Fibroblast of skin of right biceps (primary cell): ENCODE measurements around the gene DDX41.
A peak's percentile ranks its signal among the peaks of the same experiment; 100 is the strongest.
"Not testable (repeated sequence)": the region's sequence is repeated elsewhere in the genome, so short reads cannot be mapped to it uniquely, and the experiment has no call there.

Experiments used
- DNase-seq: peaks from one replicate; pipeline ENCODE4 v3.0.0-alpha.2; 2013

The DDX41 gene

DNA sequence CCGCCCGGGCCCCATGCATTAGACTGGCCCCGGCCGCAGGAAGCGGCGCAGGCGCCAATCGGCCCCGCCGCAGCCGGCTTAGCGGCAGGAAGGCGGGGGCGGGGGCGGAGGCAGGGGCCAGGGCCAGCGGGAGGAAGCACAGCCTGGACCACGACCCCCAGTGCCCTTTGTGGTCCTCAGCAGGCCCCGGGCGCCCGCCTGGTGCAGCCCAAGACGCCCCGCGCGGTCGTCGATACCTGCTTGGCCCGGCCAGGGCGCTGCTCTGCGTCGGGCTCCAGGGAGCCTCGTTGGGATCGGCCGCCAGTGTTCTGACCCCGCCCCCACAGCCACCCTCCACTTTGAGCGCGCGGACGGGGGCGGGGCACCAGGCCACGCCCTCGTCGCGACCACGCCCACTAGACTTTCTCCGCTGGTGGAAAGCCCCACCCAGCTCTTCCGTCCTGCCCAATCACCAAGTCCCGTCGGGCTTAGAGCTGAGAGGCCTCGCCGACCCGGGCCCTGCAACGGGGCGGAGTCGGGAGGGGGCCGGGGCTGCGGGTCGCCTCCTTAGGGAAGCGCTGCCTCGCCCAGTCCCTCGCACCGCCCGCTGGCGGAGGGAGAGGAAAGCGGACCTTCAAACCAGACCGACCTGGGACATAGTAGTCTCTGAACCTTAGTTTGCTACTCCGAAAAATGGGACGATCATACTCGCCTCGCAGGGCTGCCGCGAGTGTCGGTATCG lies 19.3 kb downstream of the DDX41 start, which contains the start of gene PDLIM7:
Gene PDLIM7, minus strand, starts transcription at position 313 of the 721 bp plus-strand sequence. CDS start 1,092 bp downstream, outside the sequence.
- DNase-seq = peak; percentile 98

DNA sequence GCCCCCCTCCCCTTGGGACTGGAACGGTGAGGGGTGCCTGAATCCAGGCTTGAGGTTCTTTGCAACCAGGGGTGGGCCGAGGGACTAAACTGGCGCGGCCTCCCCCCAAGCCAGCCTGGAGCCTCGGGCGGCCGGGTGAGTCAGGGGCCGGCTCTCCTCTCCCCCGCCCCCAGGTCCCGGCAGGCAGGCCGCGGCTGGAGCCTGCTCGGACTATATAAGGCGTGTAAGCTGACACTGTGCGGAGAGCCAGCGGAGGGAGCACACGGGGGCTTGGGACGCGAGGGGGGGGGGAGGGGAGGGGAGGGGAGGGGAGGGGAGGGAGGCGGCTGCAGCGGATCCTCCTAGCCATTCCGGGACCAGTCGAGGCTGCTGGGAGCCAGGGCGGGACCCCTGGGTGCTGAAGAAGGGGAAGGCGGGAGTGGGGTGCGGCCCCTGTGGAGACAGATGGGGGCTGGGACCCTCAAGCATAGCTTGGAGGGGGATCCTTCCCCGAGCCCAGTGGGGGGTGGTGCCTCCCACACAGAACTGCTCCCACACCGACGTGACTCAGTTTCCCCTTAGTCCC lies 20.0 kb downstream of the DDX41 start:
- DNase-seq = peak; percentile 98

DNA sequence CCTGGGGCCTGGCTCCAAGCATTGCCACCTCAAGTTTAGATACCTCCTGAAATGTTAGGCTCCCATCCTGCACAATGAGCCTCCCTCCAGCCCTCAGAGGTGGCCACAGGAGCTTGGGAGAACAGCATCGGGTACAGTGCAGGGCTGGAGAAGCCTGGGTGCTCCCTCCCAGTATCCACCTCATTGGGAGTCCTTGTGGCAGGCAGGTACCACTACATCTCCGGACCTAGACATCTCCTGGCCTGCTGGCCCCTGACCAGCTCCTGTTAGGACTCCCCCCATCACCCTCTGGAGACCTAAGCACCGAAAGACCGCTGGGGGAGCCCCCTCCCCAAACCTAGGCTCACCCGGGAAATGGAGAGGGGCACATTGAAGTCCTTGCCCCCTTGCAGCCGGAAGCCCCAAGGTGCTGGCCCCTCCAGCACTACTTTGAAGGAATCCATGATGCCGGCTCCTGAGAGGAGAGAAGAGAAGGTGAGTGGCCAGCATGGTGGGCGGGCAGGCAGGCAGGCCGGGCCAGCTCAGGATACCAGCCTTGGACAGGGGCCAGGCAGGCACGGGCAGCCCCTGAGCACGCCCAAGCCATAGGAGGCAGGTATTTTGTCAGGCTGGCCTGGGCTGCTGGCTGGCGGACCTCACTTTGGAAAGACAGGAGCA lies 20.6 kb downstream of the DDX41 start:
- DNase-seq = peak; percentile 77

DNA sequence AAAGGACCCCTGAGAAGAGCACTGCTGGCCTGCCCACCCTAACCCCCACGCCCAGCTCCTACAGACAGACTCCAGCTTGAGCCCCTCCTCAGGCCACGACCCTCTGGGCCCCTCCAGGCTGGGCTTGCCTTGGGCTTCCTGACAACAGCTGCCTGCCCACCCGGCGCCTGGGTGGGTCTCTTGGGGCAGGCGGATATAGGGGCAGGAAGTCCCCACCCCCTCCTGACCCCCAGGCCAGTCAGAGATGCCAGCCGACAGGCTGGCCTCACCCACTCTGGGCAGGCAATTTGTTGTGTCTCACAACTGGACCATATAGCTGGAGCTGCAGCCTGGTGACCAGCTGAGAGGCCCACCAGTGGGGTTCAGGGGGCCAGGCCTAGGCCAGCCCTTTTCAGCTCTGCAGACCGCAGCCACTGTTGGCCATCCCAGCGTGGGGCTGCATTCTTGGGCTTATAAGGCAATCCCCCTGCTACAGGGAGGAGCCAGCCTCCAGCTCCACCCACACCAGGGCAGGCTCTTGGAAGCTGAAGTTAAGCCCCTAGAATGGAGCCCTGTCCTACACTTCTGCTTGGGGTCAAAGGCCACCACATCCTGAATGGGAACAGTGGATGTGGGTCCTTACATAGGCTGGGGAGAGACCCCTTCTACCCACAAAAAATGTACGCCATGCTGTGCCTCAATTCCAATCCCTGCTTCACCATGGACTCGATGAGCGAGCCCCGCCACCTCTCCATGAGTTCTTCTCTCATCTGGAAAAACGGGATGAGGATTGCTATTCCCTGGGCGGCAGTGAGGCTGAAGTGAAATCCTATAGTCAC lies 21.3 kb downstream of the DDX41 start:
- peak; percentile 92 for DNase-seq

DNA sequence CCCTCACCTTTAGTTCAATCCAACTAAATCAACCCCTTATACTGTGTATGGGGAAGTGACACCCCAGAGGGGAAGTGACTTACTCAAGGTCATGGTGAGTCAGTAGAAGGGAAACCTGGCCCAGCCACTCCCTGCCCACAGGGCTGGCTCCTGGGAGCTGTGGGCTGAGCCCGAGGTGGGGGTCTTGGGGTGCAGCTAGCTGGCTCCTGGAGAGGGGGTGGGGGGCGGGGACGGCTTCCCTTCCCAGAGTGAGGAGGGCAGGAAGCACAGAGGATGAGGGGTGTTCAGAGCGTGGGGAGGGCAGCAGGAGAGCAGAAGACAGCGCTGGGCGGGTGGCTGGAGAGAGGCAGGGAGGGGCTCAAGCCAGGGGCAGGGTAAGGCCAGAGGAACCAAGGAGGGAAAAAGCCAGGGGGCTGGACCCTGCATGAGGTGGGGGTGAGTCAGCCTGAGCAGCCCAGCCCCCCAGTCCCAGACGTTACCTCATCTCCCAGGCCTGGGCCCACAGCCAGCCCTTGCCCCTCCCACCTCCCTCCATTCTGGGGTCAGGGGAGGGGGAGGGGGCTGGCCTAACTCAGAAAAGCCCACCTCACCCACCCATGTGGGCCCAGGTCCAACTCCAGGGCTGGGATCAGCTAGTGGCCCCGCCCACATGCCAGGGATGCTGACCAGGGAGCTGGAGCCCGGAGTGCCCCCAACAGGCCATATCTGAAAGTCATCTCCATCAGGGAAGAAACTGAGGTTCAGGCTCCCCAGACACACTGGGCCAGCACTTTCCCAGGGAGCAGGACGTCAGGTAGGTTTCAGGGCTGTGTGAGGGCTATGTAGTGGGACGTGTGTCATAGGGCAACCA lies 22.2 kb downstream of the DDX41 start:
- peak; percentile 96 for DNase-seq

DNA sequence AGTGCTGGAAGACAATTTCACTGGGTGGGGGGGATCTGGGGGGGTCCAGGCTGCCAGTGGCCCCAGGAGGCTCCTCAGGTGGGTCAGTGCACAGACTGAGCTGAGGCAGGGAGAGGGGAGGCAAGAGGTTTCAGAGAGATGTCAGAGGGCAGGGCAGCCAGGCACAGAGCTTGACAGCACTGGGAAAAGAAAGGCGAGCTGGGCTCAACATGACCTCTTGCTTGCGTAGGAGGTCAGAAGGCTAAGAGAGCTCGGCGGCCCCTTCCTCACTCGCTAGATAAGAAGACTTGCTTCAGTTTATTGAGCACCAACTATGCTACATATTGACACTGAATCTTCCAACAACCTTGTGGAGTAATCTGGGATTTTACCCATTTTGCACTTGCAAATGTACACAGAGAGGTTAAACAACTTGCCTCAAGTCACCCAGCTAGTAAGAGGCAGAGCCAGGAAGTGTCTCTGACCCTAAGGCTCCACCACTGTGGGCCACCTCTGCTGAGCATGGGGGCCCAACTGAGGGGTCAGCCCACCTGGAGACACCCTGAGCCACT lies 22.9 kb downstream of the DDX41 start:
- no peak for DNase-seq

DNA sequence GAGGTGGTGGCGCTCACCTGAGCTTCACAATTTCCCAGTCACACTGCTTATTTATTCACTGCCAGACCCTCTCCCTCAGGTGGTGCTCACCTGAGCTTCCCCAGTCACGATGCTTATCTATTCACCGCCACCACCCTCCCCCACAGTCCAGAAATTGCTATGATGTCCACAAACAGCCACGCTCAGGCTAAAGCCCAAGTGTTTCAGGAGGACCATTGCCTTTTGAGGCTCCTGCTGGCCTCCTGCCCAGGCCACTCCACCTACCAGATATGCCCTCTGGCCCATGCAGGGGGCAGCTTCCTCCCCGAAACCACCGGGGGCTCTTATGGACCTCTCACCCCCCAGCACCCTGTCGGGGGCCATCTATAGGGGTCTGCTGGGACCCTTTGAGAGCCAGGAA lies 23.9 kb downstream of the DDX41 start:
- no peak for DNase-seq

DNA sequence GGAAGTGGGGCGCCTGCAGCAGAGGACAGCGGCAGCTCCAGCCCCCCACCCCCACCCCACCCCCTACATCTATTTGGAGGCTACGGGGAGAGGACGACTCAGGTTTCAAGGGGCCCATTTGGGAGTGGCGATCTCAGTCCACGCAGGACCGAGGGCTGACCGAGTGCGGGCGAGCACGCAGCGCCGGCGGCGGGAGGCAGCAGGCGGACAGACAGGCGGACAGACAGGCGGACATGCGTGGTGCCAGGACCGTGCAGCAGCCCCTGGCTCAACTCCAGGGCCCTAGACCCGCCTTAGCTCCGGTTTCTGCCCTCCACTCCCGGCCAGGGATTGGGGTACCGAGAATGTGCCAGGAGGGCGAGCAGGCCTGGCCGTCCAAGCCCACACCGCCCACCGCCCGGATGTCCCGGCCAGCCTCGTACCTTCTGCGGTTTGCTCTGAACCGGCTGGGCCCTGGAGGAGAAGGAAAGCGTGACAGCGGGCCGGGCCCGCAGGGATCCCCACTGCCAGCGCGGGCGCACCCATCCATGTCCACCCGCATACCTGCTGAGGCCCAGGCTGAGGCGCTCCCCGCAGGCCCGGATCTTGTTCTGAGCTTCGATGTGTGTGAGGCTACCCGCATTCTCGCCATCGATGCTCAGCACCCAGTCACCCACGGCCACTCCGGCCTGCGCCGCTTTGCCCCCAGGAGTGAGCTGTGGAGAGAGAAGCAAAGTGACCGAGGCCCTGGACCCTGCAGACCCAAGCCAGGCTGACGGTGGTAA lies 24.6 kb downstream of the DDX41 start:
- no peak for DNase-seq

DNA sequence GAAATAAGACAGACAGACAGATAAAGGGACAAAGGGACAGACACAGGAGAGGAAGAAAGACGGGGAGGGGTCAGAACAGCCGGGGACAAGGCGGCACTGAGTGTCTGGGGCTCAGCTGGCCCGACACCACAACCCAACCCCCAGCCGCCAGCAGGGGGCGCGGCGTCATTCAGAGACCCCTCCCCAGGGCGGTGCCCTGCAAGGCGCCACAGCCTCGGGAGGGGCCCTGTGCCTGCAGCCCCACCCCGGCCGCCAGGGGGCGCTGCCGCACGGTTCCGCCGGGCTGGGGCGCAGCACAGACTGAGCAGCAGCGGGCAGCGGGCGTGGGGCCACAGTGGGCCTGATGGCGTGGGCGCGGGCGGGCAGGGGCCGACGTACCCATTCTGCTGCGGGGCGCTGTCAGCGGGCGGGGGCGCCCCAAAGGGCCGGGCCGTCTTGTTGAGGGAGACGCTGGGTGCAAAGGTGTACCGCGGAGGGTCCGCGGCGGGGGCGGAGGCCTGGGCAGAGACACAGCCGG lies 25.3 kb downstream of the DDX41 start:
- DNase-seq = peak; percentile 65

DNA sequence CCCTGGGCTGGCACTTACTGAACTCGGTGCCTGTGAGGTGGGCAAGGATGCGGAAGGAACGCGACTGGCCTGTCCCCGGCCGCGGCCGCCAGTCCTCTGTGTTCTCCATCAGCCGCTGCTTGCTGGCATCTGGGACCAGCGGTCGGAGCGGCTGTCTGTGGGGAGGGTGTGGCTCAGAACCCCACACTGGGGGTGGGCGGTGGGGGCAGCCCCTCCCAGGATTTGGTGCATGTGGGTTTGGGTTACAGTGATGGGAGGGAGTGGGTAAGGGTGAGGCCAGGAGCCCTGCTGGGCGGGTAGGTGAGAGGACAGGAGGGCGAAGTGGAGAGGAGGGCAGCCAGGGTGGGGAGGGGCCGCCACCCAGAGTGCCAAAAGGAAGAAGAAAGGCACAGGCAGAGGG lies 25.8 kb downstream of the DDX41 start:
- no peak for DNase-seq

DNA sequence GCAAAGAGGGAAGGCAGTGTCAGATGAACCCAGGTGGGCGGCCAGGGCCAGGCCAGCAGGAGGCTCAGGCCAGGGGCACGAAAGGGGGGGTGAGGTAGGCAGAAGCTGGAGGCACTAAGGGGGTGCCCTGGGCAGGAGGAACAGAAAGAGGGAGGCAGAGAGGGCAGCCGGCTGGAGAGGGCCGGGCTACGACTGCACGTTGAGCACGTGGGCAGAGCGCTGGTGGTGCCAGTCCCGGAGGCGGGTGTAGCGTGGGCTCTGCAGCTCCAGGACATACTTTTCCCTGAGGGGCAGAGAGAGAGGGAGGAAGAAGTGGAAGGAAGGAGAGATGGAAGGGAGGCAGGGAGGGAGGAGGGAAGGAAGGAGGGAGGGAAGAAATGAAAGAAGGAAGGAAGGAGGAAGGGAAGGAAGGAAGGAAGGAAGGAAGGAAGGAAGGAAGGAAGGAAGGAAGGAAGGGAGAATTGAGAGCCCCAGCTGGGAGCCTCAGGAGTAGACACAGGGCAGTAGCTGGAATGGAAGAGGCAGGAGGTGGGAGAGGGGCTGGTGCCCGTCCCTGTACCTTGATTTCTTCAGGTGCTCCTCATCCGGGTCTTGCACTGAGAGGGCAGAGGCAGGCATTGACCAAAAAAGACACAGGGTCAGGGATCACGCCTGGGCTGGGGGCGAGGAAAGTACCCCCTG lies 26.3 kb downstream of the DDX41 start:
- no peak for DNase-seq

DNA sequence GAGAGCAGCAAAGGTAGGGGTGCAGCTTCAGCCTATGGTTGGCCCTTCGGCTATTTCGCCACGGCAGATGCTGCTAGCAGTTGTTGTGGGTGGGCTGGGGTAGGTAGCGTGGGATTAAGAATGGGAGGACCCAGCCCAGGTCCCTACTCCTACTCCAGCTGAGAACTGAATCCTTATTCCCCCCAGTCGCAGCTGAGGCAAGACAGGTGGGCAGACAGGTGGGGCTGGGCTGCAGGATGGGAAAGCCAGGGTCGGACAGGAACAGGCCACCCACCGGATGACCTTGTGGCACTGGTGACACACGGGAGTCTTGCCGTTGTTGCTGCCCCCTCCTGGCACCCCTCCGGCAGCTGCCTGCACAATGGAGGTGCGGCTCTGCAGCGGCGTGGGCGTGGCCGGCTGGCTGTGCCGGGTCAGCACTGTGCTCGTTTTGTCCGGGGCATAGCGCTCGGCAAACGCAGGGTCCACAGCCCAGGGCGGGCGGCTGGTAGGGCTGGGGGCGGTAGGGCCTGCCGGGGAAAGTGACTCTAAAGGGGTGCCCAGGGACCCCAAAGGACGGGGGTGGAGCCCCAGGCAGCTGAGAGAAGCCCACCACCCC lies 27.5 kb downstream of the DDX41 start:
- DNase-seq = peak; percentile 17

DNA sequence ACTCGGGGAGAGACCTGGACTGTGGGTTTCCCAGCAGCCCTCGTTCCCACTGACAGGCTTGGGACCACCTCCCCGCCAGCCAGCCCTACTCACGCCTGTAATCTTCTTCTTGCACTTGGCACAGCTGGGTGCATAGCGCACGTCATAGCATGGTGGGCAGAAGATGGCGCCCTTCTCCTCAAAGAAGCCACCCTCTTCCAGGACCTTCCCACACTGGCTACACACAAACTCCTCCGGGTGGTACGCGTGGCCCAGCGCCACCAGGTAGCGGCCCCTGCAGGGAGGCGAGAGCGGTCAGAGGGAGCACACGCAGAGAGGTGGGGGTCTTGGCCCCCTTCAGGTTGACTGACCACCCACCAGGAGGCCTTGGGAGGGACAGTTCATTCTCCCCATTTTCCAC lies 28.8 kb downstream of the DDX41 start:
- peak; percentile 10 for DNase-seq

DNA sequence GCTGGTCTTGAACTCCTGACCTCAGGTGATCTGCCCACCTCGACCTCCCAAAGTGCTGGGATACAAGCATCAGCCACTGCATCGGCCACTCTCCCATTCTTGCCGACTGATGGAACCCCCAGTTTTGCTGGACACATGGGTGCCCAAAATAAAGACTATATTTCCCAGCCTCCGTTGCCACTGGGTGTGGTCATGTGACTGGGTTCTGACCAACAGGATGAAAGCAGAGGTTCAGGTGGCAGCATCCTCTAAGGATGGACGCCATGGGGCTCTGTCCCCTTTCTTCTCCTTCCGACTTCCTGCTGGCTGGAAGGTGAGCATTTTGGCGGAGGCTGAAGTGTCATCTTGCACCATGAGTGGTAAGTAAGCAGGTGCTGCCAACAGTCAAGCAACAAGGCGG lies 29.6 kb downstream of the DDX41 start:
- no peak for DNase-seq

DNA sequence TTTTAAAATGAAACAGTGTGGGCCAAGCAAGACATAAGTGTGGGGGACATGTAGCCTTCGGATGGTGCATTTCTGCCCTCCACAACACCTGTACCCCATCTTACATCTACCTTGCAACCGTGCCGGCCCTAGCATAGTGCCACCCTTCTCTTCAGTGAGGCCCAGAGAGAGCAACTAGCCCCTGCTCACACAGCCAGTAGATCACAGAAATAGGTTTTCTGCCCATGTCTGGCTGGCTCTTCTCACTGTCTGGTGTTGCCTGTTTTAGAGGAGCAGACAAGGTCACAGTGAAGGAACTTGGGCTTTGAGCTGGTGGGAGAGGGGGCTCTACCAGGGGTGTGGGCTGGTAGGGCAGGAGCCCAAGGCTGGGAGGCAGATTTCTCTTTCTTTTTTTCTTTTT lies 30.5 kb downstream of the DDX41 start:
- no peak for DNase-seq

DNA sequence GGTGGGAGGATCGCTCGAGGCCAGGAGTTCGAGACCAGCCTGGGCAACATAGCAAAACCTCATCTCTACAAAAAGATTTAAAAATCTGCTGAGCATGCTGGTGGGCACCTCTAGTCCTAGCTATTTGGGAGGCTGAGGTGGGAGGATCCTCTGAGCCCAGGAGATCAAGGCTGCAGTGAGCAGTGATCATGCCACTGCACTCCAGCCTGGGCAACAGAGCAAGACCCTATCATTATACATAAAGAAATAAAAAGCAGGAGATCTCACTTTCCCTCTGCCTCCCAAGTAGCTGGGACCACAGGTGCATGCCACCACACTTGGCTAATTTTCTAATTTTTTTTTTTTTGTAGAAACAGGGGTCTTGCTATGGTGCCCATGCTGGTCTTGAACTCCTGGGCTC lies 31.0 kb downstream of the DDX41 start:
- not testable (repeated sequence) for DNase-seq

DNA sequence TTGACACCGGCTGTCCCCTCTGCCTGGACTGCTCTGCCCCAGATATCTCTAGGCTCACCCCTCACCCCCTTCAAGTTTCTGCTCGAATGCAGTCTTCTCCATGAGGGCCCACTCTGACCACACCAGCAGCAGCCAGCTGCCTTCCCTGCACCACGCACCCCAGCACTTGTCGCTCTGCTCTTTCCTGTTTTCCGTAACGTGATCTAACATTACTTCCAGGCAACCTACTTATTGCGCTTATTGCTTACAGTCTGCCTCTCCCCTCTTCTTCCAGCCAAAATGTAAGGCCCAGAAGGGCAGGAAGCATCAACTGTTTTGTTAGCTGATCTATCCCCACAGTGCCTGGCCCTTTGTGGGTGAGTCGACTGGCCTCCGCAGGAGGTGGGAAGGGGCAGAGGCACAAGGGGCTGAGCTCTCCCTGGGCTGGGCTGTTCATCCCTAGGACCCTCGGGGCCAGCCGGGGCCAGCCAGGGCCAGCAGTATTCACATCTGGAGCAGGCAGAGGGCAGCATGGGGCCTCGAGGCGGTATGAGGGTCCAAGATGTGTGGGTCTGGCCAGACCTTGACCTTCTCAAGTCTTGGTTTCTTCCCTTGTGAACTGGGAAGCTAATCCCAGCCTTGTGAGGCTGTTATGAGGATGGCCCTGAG lies 31.7 kb downstream of the DDX41 start:
- DNase-seq = peak; percentile 26

DNA sequence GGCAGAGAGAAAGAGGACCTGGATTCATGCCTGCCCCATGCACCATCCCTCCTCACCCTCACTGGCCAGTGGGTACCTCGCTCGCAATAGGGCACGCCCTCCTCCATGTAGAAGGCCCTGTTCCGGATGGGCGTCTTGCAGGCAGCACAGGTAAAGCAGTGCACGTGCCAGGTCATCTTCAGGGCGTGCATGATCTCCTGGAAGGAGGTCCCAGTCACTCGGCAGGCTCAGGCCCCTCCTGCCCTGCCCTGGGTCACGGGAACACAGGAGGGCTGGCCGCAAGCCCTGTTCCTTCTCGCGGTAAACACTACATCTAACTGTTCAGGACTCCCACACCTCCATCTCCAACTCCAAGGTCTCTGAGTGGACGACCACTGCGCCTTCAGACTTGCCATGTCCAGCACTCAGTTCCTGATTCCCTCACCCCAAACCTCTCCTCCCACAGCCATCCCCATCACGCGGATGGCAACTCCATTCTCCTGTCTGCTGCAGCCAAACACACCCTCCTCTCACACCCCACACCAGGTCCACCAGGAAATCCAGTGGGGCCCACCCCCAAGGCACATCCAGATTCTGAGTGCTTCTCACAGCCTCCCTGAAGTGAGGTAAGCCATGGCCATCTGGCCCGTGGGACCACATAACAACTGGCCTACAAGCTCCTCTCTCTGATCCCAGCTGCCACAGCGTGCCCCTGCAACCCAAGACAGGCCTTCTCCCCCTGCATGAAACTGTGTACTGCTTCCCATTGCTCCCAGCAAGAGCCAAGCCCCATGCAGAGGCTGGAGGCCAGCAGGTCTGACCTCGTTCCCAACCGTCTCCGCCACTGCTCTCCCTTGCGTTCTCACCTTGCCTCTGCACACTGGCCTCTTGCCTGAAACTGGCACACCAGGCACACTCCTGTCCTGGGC lies 32.5 kb downstream of the DDX41 start:
- DNase-seq = no peak
